ENCODE measurements around the gene DDX24. TPM values are rescaled to one million over a fixed set of nuclear protein-coding genes. Genes with fewer than 3 reads are reported as not detected.

DDX24 gene
- total RNA-seq, 1 experiment from 2014 or later: 203 TPM

- Histone ChIP-seq H3K9me3 (ENCODE audit: low read depth, low read length, poor library complexity, severe bottlenecking) (no peaks in the 10 kb centered on the region), H3K4me1 (ENCODE audit: insufficient read depth, low read length, poor library complexity, severe bottlenecking) (no peaks in the 10 kb centered on the region), H3K36me3 (ENCODE audit: insufficient read depth, low read length, poor library complexity, severe bottlenecking) (no peaks in the 10 kb centered on the region), H3K4me3 (ENCODE audit: low read depth, low read length, poor library complexity, severe bottlenecking) (no peak overlapping the region), H3K27me3 (replicated peaks; ENCODE audit: insufficient read depth, low read depth, low read length, poor library complexity) (no peaks in the 10 kb centered on the region), H3K27ac (ENCODE audit: low read depth, low read length, poor library complexity, severe bottlenecking) (peak overlapping the region; percentile 50)
- BruUV-seq (replicated peaks): no TSS peak
- no peak for TF ChIP-seq EZH2 (IDR thresholded peaks at IDR 0.05; ENCODE audit: borderline replicate concordance, low read depth, low read length, poor library complexity, severe bottlenecking)
- TF ChIP-seq, protein P1, sequence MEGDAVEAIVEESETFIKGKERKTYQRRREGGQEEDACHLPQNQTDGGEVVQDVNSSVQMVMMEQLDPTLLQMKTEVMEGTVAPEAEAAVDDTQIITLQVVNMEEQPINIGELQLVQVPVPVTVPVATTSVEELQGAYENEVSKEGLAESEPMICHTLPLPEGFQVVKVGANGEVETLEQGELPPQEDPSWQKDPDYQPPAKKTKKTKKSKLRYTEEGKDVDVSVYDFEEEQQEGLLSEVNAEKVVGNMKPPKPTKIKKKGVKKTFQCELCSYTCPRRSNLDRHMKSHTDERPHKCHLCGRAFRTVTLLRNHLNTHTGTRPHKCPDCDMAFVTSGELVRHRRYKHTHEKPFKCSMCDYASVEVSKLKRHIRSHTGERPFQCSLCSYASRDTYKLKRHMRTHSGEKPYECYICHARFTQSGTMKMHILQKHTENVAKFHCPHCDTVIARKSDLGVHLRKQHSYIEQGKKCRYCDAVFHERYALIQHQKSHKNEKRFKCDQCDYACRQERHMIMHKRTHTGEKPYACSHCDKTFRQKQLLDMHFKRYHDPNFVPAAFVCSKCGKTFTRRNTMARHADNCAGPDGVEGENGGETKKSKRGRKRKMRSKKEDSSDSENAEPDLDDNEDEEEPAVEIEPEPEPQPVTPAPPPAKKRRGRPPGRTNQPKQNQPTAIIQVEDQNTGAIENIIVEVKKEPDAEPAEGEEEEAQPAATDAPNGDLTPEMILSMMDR (conservative IDR thresholded peaks at IDR 0.05; ENCODE audit: low read depth, low read length): no peak
- intact Hi-C loops (cut with micrococcal nuclease; ENCODE audit: unreplicated experiment): no loop called here
- CTCF ChIA-PET: no interaction called here
- peak; percentile 13 for DNase-seq (ENCODE audit: low spot score)
- POLR2A ChIA-PET (ENCODE audit: low non-redundant PET): no interaction called here
Observed at GRCh38 chr14:94098326-94098992, 17.5 kb upstream of the DDX24 start.

DNA sequence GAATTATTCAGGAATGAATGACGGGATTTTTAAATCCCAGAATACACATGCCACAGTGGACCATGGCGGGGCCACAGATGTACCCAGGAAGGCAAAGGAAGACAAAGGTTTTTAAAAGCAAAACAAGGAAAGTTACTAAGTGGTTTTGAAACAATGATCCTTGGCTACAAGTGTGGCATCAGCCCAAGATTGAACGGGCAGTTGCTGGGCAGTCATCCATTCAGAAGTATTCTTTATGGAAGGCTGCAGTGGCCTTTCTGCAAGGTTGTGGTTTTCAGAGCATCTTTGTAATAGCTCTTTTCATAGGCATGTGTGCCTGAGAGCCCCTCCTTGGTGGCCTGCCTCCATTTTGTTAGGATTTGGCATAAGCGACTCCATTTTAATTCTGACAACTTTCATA, 16.1 kb upstream of the DDX24 start:
- H3K9me3 ChIP-seq (ENCODE audit: low read depth, low read length, poor library complexity, severe bottlenecking): no peaks in the 10 kb centered on the region
- intact Hi-C loops (cut with micrococcal nuclease; ENCODE audit: unreplicated experiment): no loop called here
- H3K4me3 ChIP-seq (ENCODE audit: low read depth, low read length, poor library complexity, severe bottlenecking): no peak overlapping the region
- POLR2A ChIA-PET (ENCODE audit: low non-redundant PET): no interaction called here
- no TSS peak for BruUV-seq (replicated peaks)
- no peaks in the 10 kb centered on the region for H3K4me1 ChIP-seq (ENCODE audit: insufficient read depth, low read length, poor library complexity, severe bottlenecking)
- CTCF ChIA-PET: no interaction called here
- H3K36me3 ChIP-seq (ENCODE audit: insufficient read depth, low read length, poor library complexity, severe bottlenecking): no peaks in the 10 kb centered on the region
- H3K27me3 ChIP-seq (replicated peaks; ENCODE audit: insufficient read depth, low read depth, low read length, poor library complexity): no peaks in the 10 kb centered on the region
- no peak for DNase-seq (ENCODE audit: low spot score)
- H3K27ac ChIP-seq (ENCODE audit: low read depth, low read length, poor library complexity, severe bottlenecking): no peak overlapping the region
- TF ChIP-seq, protein P1 (conservative IDR thresholded peaks at IDR 0.05; ENCODE audit: low read depth, low read length): no peak

DNA sequence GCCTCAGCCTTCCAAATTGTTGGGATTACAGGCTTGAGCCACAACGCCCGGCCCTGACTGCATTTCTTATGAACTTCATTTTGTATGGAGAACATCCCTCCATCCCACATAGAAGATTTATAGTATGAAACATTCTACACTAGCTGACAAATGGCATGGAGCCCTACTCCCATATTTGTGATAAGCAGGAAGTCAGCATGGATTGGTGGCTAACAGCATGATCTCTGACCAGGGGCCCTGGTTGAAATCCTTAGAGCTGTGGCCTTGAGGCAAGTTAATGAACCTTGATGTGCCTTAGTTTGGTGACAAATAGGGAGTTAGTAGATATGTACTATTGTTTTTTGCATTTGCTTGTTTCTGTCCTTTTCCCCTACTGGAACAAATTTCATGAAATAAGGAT, 12.4 kb upstream of the DDX24 start:
- intact Hi-C loops (cut with micrococcal nuclease; ENCODE audit: unreplicated experiment): no loop called here
- Histone ChIP-seq H3K36me3 (ENCODE audit: insufficient read depth, low read length, poor library complexity, severe bottlenecking) (no peaks in the 10 kb centered on the region), H3K27ac (ENCODE audit: low read depth, low read length, poor library complexity, severe bottlenecking) (no peak overlapping the region), H3K27me3 (replicated peaks; ENCODE audit: insufficient read depth, low read depth, low read length, poor library complexity) (no peaks in the 10 kb centered on the region), H3K4me1 (ENCODE audit: insufficient read depth, low read length, poor library complexity, severe bottlenecking) (no peaks in the 10 kb centered on the region), H3K9me3 (ENCODE audit: low read depth, low read length, poor library complexity, severe bottlenecking) (no peaks in the 10 kb centered on the region), H3K4me3 (ENCODE audit: low read depth, low read length, poor library complexity, severe bottlenecking) (no peak overlapping the region)
- no TSS peak for BruUV-seq (replicated peaks)
- POLR2A ChIA-PET (ENCODE audit: low non-redundant PET): no interaction called here
- DNase-seq (ENCODE audit: low spot score): no peak
- CTCF ChIA-PET: no interaction called here
- TF ChIP-seq EZH2 (IDR thresholded peaks at IDR 0.05; ENCODE audit: borderline replicate concordance, low read depth, low read length, poor library complexity, severe bottlenecking): no peak
- TF ChIP-seq, protein P1 (conservative IDR thresholded peaks at IDR 0.05; ENCODE audit: low read depth, low read length): no peak

Measured in A673 (cell line).